Measurements from ENCODE around the gene SH2D3A. TPM values are rescaled to one million over a fixed set of nuclear protein-coding genes. Genes with fewer than 3 reads are reported as not detected.
"Not testable (repeated sequence)": the region's sequence is repeated elsewhere in the genome, so short reads cannot be mapped to it uniquely, and the experiment has no call there.

The SH2D3A gene
- polyA plus RNA-seq, 2 donors, result 29.6 to 48.7 TPM

DNA sequence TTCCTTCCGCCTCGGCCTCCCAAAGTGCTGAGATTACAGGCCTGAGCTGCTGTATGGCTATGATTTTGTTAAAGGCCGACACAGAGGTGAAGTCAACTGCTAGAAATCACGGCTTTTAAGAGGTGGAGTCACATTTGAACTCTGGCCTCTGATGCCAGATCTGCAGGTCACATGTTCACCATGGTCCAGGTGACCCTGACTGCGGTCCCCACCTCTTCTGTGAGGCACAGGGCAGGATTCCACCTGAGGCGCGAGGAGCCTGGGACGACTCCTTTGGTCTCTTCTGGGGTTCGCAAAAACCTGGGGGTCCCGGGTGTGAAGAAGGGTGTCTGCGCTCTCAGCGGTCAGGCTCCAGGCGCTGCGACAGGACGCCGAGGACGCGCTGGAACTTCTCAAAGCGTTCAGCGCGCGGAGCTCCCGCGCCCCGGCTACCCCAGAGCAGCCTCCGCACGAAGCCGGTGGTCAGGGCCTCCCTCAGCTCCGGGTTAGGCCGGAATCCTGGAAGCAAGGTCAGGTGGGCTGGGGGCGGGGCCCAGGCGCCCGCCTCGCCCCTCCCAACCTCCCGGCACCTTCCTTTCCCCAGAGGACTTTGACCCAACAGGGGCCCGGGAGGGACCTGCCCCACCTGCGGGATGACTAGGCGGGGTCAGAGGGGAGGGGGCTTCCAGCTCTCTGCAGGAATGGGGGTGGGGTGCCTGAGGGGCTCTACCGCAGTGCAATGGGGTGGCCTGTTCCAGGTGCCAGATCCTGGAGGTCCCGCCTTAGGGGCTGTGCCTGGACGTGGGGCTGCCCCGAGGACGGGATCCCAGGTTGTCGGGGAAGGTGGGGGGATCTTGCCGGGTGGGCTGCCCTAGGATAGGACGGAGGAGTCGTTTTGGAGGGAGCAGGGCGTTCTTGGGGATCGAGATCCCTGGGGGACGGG, 14.7 kb downstream of the SH2D3A start:
- H3K4me1 ChIP-seq (ENCODE audit: control insufficient read depth in 2 of 2, insufficient read depth in 2 of 2, low read length in 1 of 2), result peaks cover 0 to 6% of the 10 kb centered on the region in 2 donors
- H3K27me3 ChIP-seq (ENCODE audit: control insufficient read depth in 1 of 2, insufficient read depth in 2 of 2, low read length in 2 of 2), result no peaks in the 10 kb centered on the region
- no peaks in the 10 kb centered on the region for H3K9me3 ChIP-seq (ENCODE audit: control insufficient read depth in 2 of 2, insufficient read depth in 1 of 2, low read depth in 1 of 2, low read length in 1 of 2)
- peaks cover 3 to 30% of the 10 kb centered on the region in 2 donors for H3K36me3 ChIP-seq (ENCODE audit: control insufficient read depth in 2 of 2, insufficient read depth in 2 of 2, low read length in 1 of 2)
- WGBS, 2 donors, result 68 to 78% methylated on average over 49 to 50 of the region's 50 CpGs
- H3K4me3 ChIP-seq (ENCODE audit: low read depth in 1 of 2, low read length in 2 of 2), result no peak overlapping the region
- H3K27ac ChIP-seq (ENCODE audit: low read depth in 2 of 2, low read length in 1 of 2), result peak overlapping the region; percentile 48 to 57

DNA sequence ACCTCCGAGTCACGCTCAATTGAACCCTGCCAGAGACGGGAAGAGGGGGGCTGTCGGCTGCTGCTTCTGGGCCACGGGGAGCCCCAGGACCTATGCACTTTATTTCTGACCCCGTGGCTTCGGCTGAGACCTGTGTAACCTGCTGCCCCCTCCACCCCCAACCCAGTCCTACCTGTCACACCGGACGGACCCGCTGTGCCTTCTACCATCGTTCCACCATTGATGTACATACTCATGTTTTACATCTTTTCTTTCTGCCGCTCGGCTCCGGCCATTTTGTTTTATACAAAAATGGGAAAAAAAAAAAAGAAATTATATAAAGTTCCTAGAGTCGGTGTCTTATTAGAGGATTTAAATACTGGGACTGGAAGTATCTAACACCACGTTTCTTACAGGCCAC, 16.0 kb downstream of the SH2D3A start:
- peak overlapping the region; percentile 39 to 62 for H3K27ac ChIP-seq (ENCODE audit: low read depth in 2 of 2, low read length in 1 of 2)
- H3K4me3 ChIP-seq (ENCODE audit: low read depth in 1 of 2, low read length in 2 of 2), result no peak overlapping the region
- 88 to 90% methylated on average over 16 of the region's 16 CpGs for WGBS, 2 donors
- H3K9me3 ChIP-seq (ENCODE audit: control insufficient read depth in 2 of 2, insufficient read depth in 1 of 2, low read depth in 1 of 2, low read length in 1 of 2), result no peaks in the 10 kb centered on the region
- peaks cover 6 to 38% of the 10 kb centered on the region in 2 donors for H3K36me3 ChIP-seq (ENCODE audit: control insufficient read depth in 2 of 2, insufficient read depth in 2 of 2, low read length in 1 of 2)
- H3K4me1 ChIP-seq (ENCODE audit: control insufficient read depth in 2 of 2, insufficient read depth in 2 of 2, low read length in 1 of 2), result peaks cover 0 to 6% of the 10 kb centered on the region in 2 donors
- no peaks in the 10 kb centered on the region for H3K27me3 ChIP-seq (ENCODE audit: control insufficient read depth in 1 of 2, insufficient read depth in 2 of 2, low read length in 2 of 2)

DNA sequence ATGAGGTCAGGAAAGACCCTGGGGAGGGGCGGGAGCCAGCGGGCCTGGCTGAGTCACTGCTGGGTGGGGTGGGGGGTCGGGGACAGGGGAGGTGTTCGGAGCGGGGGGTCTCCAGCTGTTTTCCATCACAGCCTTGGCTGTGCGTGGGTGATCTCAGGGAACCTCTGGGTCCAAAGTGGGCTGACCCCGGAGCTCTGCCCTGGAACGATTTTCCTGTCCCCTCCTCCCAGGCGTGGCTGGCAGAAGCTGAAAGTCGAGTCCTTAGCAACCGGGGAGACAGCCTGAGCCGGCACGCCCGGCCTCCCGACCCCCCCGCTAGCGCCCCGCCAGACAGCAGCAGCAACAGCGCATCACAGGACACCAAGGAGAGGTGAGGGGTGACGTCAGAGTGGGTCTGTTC, 17.2 kb downstream of the SH2D3A start:
- H3K27me3 ChIP-seq (ENCODE audit: control insufficient read depth in 1 of 2, insufficient read depth in 2 of 2, low read length in 2 of 2), result no peaks in the 10 kb centered on the region
- H3K36me3 ChIP-seq (ENCODE audit: control insufficient read depth in 2 of 2, insufficient read depth in 2 of 2, low read length in 1 of 2), result peaks cover 6 to 46% of the 10 kb centered on the region in 2 donors
- WGBS, 2 donors, result 54 to 57% methylated on average over 20 of the region's 20 CpGs
- H3K4me3 ChIP-seq (ENCODE audit: low read depth in 1 of 2, low read length in 2 of 2), result peak overlapping the region in 1 of 2 donors; percentile 14
- H3K9me3 ChIP-seq (ENCODE audit: control insufficient read depth in 2 of 2, insufficient read depth in 1 of 2, low read depth in 1 of 2, low read length in 1 of 2), result no peaks in the 10 kb centered on the region
- peaks cover 0 to 6% of the 10 kb centered on the region in 2 donors for H3K4me1 ChIP-seq (ENCODE audit: control insufficient read depth in 2 of 2, insufficient read depth in 2 of 2, low read length in 1 of 2)
- H3K27ac ChIP-seq (ENCODE audit: low read depth in 2 of 2, low read length in 1 of 2), result peak overlapping the region; percentile 39 to 62

GRCh38 chr19:6748543-6748942, 18.7 kb downstream of the SH2D3A start:
- 87 to 88% methylated on average over 10 of the region's 10 CpGs for WGBS, 2 donors
- not testable (repeated sequence) for H3K9me3 ChIP-seq (ENCODE audit: control insufficient read depth in 2 of 2, insufficient read depth in 1 of 2, low read depth in 1 of 2, low read length in 1 of 2); H3K27ac ChIP-seq (ENCODE audit: low read depth in 2 of 2, low read length in 1 of 2); H3K4me3 ChIP-seq (ENCODE audit: low read depth in 1 of 2, low read length in 2 of 2); H3K27me3 ChIP-seq (ENCODE audit: control insufficient read depth in 1 of 2, insufficient read depth in 2 of 2, low read length in 2 of 2)
- H3K4me1 ChIP-seq (ENCODE audit: control insufficient read depth in 2 of 2, insufficient read depth in 2 of 2, low read length in 1 of 2), result peaks cover 0 to 14% of the 10 kb centered on the region in 2 donors
- peaks cover 11 to 41% of the 10 kb centered on the region in 2 donors for H3K36me3 ChIP-seq (ENCODE audit: control insufficient read depth in 2 of 2, insufficient read depth in 2 of 2, low read length in 1 of 2)

DNA sequence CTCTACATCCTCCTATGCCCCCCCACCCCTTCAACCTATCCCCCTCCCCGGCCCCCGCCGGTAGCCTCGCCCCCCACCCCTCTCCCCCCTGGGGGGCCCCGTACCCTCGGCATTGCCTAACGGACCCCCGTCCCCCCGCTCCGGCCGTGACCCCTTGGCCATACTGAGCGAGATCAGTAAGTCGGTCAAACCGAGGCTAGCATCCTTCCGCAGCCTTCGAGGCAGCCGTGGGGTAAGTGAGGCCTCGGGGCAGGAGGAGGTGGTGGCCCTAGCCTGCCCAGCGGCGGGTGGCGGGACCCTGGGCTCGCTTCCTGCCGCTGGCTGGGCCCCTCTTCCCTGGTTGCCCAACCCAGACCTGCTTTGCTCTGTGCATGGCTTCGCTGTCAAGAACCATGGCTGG, 21.3 kb downstream of the SH2D3A start:
- Histone ChIP-seq H3K4me1 (ENCODE audit: control insufficient read depth in 2 of 2, insufficient read depth in 2 of 2, low read length in 1 of 2) (peaks cover 0 to 9% of the 10 kb centered on the region in 2 donors), H3K27ac (ENCODE audit: low read depth in 2 of 2, low read length in 1 of 2) (no peak overlapping the region), H3K9me3 (ENCODE audit: control insufficient read depth in 2 of 2, insufficient read depth in 1 of 2, low read depth in 1 of 2, low read length in 1 of 2) (no peaks in the 10 kb centered on the region), H3K4me3 (ENCODE audit: low read depth in 1 of 2, low read length in 2 of 2) (peak overlapping the region in 1 of 2 donors; percentile 25), H3K36me3 (ENCODE audit: control insufficient read depth in 2 of 2, insufficient read depth in 2 of 2, low read length in 1 of 2) (peaks cover 11 to 42% of the 10 kb centered on the region in 2 donors), H3K27me3 (ENCODE audit: control insufficient read depth in 1 of 2, insufficient read depth in 2 of 2, low read length in 2 of 2) (no peaks in the 10 kb centered on the region)
- WGBS, 2 donors, result 92 to 95% methylated on average over 24 of the region's 24 CpGs

DNA sequence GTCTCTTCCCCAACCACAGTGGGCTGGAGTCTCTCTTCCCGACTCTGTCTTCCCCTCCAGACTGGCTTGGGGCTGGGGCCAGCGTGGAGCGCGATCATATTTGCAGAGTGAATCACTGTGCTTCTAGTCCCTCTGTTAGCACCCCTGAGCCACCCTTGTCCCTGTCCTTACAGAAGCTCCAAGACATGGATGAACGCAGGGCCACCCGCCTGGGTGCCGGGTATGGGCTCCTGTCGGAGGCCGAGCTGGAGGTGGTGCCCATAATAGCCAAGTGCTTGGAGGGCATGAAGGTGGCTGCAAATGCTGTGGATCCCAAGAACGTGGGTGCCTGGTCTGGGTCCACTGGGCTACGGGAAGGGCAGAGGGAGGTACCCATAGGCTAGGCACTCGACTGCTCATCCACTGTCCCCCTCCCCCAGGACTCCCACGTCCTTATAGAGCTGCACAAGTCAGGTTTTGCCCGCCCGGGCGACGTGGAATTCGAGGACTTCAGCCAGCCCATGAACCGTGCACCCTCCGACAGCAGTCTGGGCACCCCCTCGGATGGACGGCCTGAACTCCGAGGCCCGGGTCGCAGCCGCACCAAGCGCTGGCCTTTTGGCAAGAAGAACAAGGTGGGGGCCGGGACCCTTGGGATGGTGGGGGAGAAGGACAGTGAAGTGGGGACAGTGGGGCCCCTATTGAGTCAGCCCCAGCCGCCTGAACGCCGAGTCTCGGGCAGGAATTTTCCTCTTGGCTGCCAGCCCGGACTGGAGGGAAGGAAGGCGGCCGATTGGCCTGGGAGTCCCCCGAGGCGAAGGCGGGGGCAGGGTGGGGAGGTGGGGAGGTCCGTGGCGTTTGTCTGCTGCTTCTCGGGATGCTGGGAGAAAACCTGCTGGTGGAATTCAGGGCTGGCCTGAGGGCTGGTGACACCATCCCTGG, 22.6 kb downstream of the SH2D3A start:
- Histone ChIP-seq H3K27me3 (ENCODE audit: control insufficient read depth in 1 of 2, insufficient read depth in 2 of 2, low read length in 2 of 2) (no peaks in the 10 kb centered on the region), H3K27ac (ENCODE audit: low read depth in 2 of 2, low read length in 1 of 2) (peak overlapping the region; percentile 80 to 86), H3K4me3 (ENCODE audit: low read depth in 1 of 2, low read length in 2 of 2) (peak overlapping the region; percentile 34 to 48), H3K4me1 (ENCODE audit: control insufficient read depth in 2 of 2, insufficient read depth in 2 of 2, low read length in 1 of 2) (peaks cover 0 to 8% of the 10 kb centered on the region in 2 donors), H3K9me3 (ENCODE audit: control insufficient read depth in 2 of 2, insufficient read depth in 1 of 2, low read depth in 1 of 2, low read length in 1 of 2) (no peaks in the 10 kb centered on the region), H3K36me3 (ENCODE audit: control insufficient read depth in 2 of 2, insufficient read depth in 2 of 2, low read length in 1 of 2) (peaks cover 9 to 36% of the 10 kb centered on the region in 2 donors)
- WGBS, 2 donors, result 27 to 38% methylated on average over 41 of the region's 41 CpGs

DNA sequence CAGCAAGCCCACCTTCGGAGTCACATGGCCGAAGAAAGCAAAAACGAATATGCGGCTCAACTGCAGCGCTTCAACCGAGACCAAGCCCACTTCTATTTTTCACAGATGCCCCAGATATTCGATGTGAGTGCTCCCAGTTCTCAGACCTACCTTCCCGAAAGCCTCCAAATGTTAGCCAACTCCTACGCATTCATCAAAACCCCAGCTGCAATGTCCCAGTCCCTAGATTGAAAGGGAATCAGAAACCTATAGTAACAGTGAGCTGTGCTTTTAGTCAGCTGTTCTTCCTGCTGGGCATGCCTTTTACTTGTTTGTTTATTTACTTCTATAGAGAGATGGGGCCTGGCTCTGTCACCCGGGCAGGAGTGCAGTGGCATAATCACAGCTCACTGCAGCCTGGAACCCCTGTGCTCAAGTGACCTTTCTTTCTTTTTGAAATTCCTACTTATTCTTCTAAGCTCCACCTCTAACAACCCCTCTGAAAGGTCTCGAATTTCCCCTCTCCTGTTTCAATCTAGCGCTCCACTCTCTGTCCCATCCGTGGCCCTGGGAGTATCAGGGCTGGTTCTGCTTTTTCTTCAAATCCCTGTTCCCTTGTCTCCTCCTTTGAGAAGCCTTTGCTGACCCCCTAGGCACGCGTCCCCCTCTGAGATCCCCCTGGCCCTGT, 23.4 kb downstream of the SH2D3A start:
- Histone ChIP-seq H3K36me3 (ENCODE audit: control insufficient read depth in 2 of 2, insufficient read depth in 2 of 2, low read length in 1 of 2) (peaks cover 9 to 31% of the 10 kb centered on the region in 2 donors), H3K9me3 (ENCODE audit: control insufficient read depth in 2 of 2, insufficient read depth in 1 of 2, low read depth in 1 of 2, low read length in 1 of 2) (no peaks in the 10 kb centered on the region), H3K27ac (ENCODE audit: low read depth in 2 of 2, low read length in 1 of 2) (peak overlapping the region; percentile 80 to 86), H3K4me1 (ENCODE audit: control insufficient read depth in 2 of 2, insufficient read depth in 2 of 2, low read length in 1 of 2) (peaks cover 0 to 8% of the 10 kb centered on the region in 2 donors), H3K4me3 (ENCODE audit: low read depth in 1 of 2, low read length in 2 of 2) (peak overlapping the region; percentile 34 to 89), H3K27me3 (ENCODE audit: control insufficient read depth in 1 of 2, insufficient read depth in 2 of 2, low read length in 2 of 2) (no peaks in the 10 kb centered on the region)
- 86 to 88% methylated on average over 15 of the region's 15 CpGs for WGBS, 2 donors

DNA sequence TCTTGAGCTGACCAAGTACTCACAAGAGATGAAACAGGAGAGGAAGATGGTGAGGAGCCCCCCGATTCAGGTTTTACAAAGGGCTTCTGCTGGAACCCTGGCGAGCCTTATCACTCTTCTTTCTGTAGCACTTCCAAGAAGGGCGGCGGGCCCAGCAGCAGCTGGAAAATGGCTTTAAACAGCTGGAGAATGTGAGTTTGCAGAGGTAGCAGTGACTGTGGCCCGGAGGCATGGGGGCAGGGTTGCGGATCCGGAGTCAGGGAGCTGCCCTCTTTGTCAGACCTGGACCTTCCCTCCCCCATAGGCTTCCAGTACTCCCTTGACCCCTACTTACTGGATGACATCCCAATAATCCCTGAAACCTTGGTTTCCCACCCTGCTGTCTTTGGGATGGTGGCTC, 24.2 kb downstream of the SH2D3A start:
- H3K36me3 ChIP-seq (ENCODE audit: control insufficient read depth in 2 of 2, insufficient read depth in 2 of 2, low read length in 1 of 2), result peaks cover 9 to 31% of the 10 kb centered on the region in 2 donors
- H3K4me1 ChIP-seq (ENCODE audit: control insufficient read depth in 2 of 2, insufficient read depth in 2 of 2, low read length in 1 of 2), result peaks cover 0 to 9% of the 10 kb centered on the region in 2 donors
- peak overlapping the region in 1 of 2 donors; percentile 62 for H3K27ac ChIP-seq (ENCODE audit: low read depth in 2 of 2, low read length in 1 of 2)
- no peaks in the 10 kb centered on the region for H3K9me3 ChIP-seq (ENCODE audit: control insufficient read depth in 2 of 2, insufficient read depth in 1 of 2, low read depth in 1 of 2, low read length in 1 of 2)
- peak overlapping the region; percentile 32 to 89 for H3K4me3 ChIP-seq (ENCODE audit: low read depth in 1 of 2, low read length in 2 of 2)
- no peaks in the 10 kb centered on the region for H3K27me3 ChIP-seq (ENCODE audit: control insufficient read depth in 1 of 2, insufficient read depth in 2 of 2, low read length in 2 of 2)
- 79 to 83% methylated on average over 7 of the region's 7 CpGs for WGBS, 2 donors

Measured in esophagus (tissue), 2 donors.